Endothelial cell of umbilical vein (primary cell): Measurements from ENCODE around the gene LRP2.

Experiments used
- CTCF ChIP-seq, 2 donors: IDR thresholded peaks; 1 replicate in 1 of 2; 2 replicates in 1 of 2; pipeline ENCODE4 v1.5.1; 2011; ENCODE audit warnings: low read length in 2 of 2, mild to moderate bottlenecking in 2 of 2, moderate library complexity in 2 of 2, control low read depth in 1 of 2, inconsistent platforms in 1 of 2, low read depth in 1 of 2; ENCODE audit not compliant: insufficient read depth in 1 of 2; ENCODE audit errors: extremely low read depth in 1 of 2
- FOS ChIP-seq: IDR thresholded peaks from 2 replicates; pipeline ENCODE4 v1.6.1; 2011; ENCODE audit warnings: mild to moderate bottlenecking, low read length, moderate library complexity, borderline replicate concordance; ENCODE audit not compliant: insufficient read depth
- JUN ChIP-seq: IDR thresholded peaks from 2 replicates; pipeline ENCODE4 v1.6.1; 2011; ENCODE audit warnings: borderline replicate concordance, low read depth; ENCODE audit not compliant: insufficient read length, insufficient read depth
- MYC ChIP-seq: IDR thresholded peaks from one replicate; pipeline ENCODE4 v1.6.1; 2011; ENCODE audit warnings: mild to moderate bottlenecking, low read depth, low read length

GRCh38 chr2:169275696-169276444 is 86.5 kb downstream of the LRP2 start:
- TF ChIP-seq JUN = no peak
- no peak for TF ChIP-seq MYC
- no peak for TF ChIP-seq FOS
- peak; percentile 10 to 11 for TF ChIP-seq CTCF (IDR thresholded peaks at IDR 0.05; ENCODE audit: extremely low read depth in 1 of 2, insufficient read depth in 1 of 2, low read depth in 1 of 2, low read length in 2 of 2)
